ENCODE results near the gene OR8G1. TPM values are rescaled to one million over a fixed set of nuclear protein-coding genes. Genes with fewer than 3 reads are reported as not detected.

OR8G1 gene
- total and polyA plus RNA-seq, 4 donors, result not detected

- Histone ChIP-seq H3K4me1 (ENCODE audit: control insufficient read depth in 4 of 4, insufficient read depth in 4 of 4, low read length in 3 of 4) (no peaks in the 10 kb centered on the region), H3K4me3 (ENCODE audit: low read depth in 1 of 3, low read length in 3 of 3) (no peak overlapping the region), H3K27ac (ENCODE audit: low read depth in 1 of 2, low read length in 2 of 2) (no peak overlapping the region), H3K9me3 (ENCODE audit: control insufficient read depth in 4 of 4, low read length in 3 of 4) (no peaks in the 10 kb centered on the region), H3K36me3 (ENCODE audit: control insufficient read depth in 4 of 4, insufficient read depth in 3 of 4, low read depth in 1 of 4, low read length in 3 of 4) (no peaks in the 10 kb centered on the region), H3K9ac (ENCODE audit: low read depth in 1 of 2, low read length in 2 of 2) (no peak overlapping the region), H3K27me3 (ENCODE audit: control insufficient read depth in 4 of 4, insufficient read depth in 4 of 4, low read length in 3 of 4) (no peaks in the 10 kb centered on the region)
- DNase-seq (ENCODE audit: low spot score), result no peak
- WGBS, result 71% methylated on average over 3 of the region's 3 CpGs
- TF ChIP-seq ZBTB33 (IDR thresholded peaks at IDR 0.05), result no peak
- TF ChIP-seq RAD21 (IDR thresholded peaks at IDR 0.05), result no peak
- no peak for TF ChIP-seq SP1 (IDR thresholded peaks at IDR 0.05)
- TF ChIP-seq, protein P1, sequence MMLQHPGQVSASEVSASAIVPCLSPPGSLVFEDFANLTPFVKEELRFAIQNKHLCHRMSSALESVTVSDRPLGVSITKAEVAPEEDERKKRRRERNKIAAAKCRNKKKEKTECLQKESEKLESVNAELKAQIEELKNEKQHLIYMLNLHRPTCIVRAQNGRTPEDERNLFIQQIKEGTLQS (IDR thresholded peaks at IDR 0.05), result no peak
- no peak for TF ChIP-seq EGR1 (IDR thresholded peaks at IDR 0.05; ENCODE audit: low read depth in 2 of 2)
- TF ChIP-seq, protein P2, sequence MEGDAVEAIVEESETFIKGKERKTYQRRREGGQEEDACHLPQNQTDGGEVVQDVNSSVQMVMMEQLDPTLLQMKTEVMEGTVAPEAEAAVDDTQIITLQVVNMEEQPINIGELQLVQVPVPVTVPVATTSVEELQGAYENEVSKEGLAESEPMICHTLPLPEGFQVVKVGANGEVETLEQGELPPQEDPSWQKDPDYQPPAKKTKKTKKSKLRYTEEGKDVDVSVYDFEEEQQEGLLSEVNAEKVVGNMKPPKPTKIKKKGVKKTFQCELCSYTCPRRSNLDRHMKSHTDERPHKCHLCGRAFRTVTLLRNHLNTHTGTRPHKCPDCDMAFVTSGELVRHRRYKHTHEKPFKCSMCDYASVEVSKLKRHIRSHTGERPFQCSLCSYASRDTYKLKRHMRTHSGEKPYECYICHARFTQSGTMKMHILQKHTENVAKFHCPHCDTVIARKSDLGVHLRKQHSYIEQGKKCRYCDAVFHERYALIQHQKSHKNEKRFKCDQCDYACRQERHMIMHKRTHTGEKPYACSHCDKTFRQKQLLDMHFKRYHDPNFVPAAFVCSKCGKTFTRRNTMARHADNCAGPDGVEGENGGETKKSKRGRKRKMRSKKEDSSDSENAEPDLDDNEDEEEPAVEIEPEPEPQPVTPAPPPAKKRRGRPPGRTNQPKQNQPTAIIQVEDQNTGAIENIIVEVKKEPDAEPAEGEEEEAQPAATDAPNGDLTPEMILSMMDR (IDR thresholded peaks at IDR 0.05; ENCODE audit: low read depth, low read length, missing input control), result no peak
- TF ChIP-seq HNF4G (IDR thresholded peaks at IDR 0.05), result no peak
- TF ChIP-seq HNF4A (conservative IDR thresholded peaks at IDR 0.05), result no peak
- no peak for TF ChIP-seq MAX (IDR thresholded peaks at IDR 0.05)
- TF ChIP-seq RXRA (IDR thresholded peaks at IDR 0.05), result no peak
- no peak for TF ChIP-seq GABPA (IDR thresholded peaks at IDR 0.05 in 1 of 2, conservative IDR thresholded peaks at IDR 0.05 in 1 of 2)
- TF ChIP-seq NR2F2 (IDR thresholded peaks at IDR 0.05), result no peak
- TF ChIP-seq FOXA2 (IDR thresholded peaks at IDR 0.05), result no peak
- TF ChIP-seq TAF1 (conservative IDR thresholded peaks at IDR 0.05), result no peak
- no peak for TF ChIP-seq FOXA1 (IDR thresholded peaks at IDR 0.05)
Observed at GRCh38 chr11:124277804-124278203, 36.9 kb downstream of the OR8G1 start.

GRCh38 chr11:124278261-124278660 lies 37.4 kb downstream of the OR8G1 start:
- Histone ChIP-seq H3K36me3 (ENCODE audit: control insufficient read depth in 4 of 4, insufficient read depth in 3 of 4, low read depth in 1 of 4, low read length in 3 of 4) (no peaks in the 10 kb centered on the region), H3K27ac (ENCODE audit: low read depth in 1 of 2, low read length in 2 of 2) (no peak overlapping the region), H3K4me1 (ENCODE audit: control insufficient read depth in 4 of 4, insufficient read depth in 4 of 4, low read length in 3 of 4) (no peaks in the 10 kb centered on the region), H3K9me3 (ENCODE audit: control insufficient read depth in 4 of 4, low read length in 3 of 4) (no peaks in the 10 kb centered on the region), H3K9ac (ENCODE audit: low read depth in 1 of 2, low read length in 2 of 2) (no peak overlapping the region), H3K4me3 (ENCODE audit: low read depth in 1 of 3, low read length in 3 of 3) (no peak overlapping the region), H3K27me3 (ENCODE audit: control insufficient read depth in 4 of 4, insufficient read depth in 4 of 4, low read length in 3 of 4) (no peaks in the 10 kb centered on the region)
- DNase-seq (ENCODE audit: low spot score), result no peak
- WGBS, result 46% methylated on average over 2 of the region's 2 CpGs
- no peak for TF ChIP-seq FOXA1 (IDR thresholded peaks at IDR 0.05)
- no peak for TF ChIP-seq HNF4A (conservative IDR thresholded peaks at IDR 0.05)
- TF ChIP-seq TAF1 (conservative IDR thresholded peaks at IDR 0.05), result no peak
- TF ChIP-seq RAD21 (IDR thresholded peaks at IDR 0.05), result no peak
- no peak for TF ChIP-seq FOXA2 (IDR thresholded peaks at IDR 0.05)
- no peak for TF ChIP-seq RXRA (IDR thresholded peaks at IDR 0.05)
- no peak for TF ChIP-seq EGR1 (IDR thresholded peaks at IDR 0.05; ENCODE audit: low read depth in 2 of 2)
- TF ChIP-seq HNF4G (IDR thresholded peaks at IDR 0.05), result no peak
- no peak for TF ChIP-seq MAX (IDR thresholded peaks at IDR 0.05)
- no peak for TF ChIP-seq SP1 (IDR thresholded peaks at IDR 0.05)
- TF ChIP-seq, protein P3, sequence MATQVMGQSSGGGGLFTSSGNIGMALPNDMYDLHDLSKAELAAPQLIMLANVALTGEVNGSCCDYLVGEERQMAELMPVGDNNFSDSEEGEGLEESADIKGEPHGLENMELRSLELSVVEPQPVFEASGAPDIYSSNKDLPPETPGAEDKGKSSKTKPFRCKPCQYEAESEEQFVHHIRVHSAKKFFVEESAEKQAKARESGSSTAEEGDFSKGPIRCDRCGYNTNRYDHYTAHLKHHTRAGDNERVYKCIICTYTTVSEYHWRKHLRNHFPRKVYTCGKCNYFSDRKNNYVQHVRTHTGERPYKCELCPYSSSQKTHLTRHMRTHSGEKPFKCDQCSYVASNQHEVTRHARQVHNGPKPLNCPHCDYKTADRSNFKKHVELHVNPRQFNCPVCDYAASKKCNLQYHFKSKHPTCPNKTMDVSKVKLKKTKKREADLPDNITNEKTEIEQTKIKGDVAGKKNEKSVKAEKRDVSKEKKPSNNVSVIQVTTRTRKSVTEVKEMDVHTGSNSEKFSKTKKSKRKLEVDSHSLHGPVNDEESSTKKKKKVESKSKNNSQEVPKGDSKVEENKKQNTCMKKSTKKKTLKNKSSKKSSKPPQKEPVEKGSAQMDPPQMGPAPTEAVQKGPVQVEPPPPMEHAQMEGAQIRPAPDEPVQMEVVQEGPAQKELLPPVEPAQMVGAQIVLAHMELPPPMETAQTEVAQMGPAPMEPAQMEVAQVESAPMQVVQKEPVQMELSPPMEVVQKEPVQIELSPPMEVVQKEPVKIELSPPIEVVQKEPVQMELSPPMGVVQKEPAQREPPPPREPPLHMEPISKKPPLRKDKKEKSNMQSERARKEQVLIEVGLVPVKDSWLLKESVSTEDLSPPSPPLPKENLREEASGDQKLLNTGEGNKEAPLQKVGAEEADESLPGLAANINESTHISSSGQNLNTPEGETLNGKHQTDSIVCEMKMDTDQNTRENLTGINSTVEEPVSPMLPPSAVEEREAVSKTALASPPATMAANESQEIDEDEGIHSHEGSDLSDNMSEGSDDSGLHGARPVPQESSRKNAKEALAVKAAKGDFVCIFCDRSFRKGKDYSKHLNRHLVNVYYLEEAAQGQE (IDR thresholded peaks at IDR 0.05), result no peak
- TF ChIP-seq JUND (IDR thresholded peaks at IDR 0.05), result no peak
- no peak for TF ChIP-seq ZBTB33 (IDR thresholded peaks at IDR 0.05)
- TF ChIP-seq YY1 (IDR thresholded peaks at IDR 0.05), result no peak
- TF ChIP-seq, protein P2 (IDR thresholded peaks at IDR 0.05; ENCODE audit: low read depth, low read length, missing input control), result no peak
- no peak for TF ChIP-seq NR2F2 (IDR thresholded peaks at IDR 0.05)
- TF ChIP-seq GABPA (IDR thresholded peaks at IDR 0.05 in 1 of 2, conservative IDR thresholded peaks at IDR 0.05 in 1 of 2), result no peak
- TF ChIP-seq, protein P1 (IDR thresholded peaks at IDR 0.05), result no peak

Data from liver (tissue), 9 donors.